VCaP (cell line): ENCODE measurements around the gene STON2.
"Not testable (repeated sequence)": the region's sequence is repeated elsewhere in the genome, so short reads cannot be mapped to it uniquely, and the experiment has no call there.

Source experiments
- H3K27ac ChIP-seq: fragments of 450-650 bp; 2 replicates; pipeline ENCODE4 v1.5.1; 2017
- TF ChIP-seq, protein P1 (sequence below): fragments of 450-650 bp; conservative IDR thresholded peaks from 2 replicates; pipeline ENCODE4 v1.5.1; 2017; ENCODE audit warnings: mild to moderate bottlenecking, moderate library complexity

Gene STON2

DNA sequence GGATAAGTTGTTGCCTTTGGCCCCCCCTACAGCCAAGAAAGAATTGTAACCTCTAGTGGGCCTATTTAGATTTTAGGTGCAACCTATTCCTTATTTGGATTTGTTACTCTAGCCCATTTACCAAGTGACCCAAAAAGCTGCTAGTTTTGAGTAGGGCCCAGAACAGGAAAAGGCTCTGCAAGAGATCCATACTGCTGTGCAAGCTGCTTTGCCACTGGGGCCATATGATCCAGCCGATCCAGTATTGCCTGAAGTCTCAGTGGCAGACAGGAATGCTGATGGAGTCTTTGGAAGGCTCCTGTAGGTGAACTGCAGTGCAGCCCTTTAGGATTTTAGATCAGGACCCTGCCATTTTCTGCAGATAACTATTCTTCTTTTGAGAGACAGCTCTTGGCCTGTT lies 166.5 kb downstream of the STON2 start:
- H3K27ac ChIP-seq = no peak overlapping the region
- TF ChIP-seq, protein P1, sequence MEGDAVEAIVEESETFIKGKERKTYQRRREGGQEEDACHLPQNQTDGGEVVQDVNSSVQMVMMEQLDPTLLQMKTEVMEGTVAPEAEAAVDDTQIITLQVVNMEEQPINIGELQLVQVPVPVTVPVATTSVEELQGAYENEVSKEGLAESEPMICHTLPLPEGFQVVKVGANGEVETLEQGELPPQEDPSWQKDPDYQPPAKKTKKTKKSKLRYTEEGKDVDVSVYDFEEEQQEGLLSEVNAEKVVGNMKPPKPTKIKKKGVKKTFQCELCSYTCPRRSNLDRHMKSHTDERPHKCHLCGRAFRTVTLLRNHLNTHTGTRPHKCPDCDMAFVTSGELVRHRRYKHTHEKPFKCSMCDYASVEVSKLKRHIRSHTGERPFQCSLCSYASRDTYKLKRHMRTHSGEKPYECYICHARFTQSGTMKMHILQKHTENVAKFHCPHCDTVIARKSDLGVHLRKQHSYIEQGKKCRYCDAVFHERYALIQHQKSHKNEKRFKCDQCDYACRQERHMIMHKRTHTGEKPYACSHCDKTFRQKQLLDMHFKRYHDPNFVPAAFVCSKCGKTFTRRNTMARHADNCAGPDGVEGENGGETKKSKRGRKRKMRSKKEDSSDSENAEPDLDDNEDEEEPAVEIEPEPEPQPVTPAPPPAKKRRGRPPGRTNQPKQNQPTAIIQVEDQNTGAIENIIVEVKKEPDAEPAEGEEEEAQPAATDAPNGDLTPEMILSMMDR = no peak

DNA sequence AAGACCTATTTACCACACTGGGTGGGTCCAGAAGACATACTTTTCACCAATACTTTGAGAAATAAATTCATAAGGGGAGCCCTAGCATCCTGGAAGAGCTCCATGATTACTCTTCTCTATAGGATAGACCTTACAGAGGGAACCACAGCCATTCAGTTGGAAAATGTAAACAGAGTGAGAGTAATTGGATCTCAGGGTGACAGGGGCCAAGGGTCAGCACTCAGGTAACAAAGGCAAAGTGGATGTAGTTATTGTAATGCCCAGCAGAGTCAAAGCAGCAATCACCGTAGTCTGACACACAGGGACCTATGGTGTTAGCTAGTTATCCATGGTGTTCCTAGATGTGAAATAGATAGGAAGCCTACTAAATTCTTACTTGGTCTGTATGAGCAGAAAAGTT lies 168.6 kb downstream of the STON2 start:
- TF ChIP-seq, protein P1 = no peak
- H3K27ac ChIP-seq = no peak overlapping the region

- no peak overlapping the region for H3K27ac ChIP-seq
- TF ChIP-seq, protein P1 = no peak
Measured at GRCh38 chr14:81224222-81224621, 175.9 kb downstream of the STON2 start.

DNA sequence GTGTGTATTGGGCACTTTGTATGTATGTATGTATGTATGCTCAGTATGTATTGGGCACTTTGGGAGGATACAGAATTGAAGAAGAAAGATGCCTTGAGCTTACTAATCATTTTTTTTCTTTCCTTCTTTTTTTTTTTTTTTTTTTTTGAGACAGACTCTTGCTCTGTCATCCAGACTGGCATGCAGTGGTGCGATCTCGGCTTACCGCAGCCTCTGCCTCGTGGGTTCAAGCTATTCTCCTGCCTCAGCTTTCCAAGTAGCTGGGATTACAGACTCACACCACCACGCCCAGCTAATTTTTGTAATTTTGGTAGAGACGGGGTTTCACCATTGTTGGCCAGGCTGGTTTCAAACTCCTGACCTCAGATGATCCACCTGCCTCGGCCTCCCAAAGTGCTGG lies 176.3 kb downstream of the STON2 start:
- not testable (repeated sequence) for H3K27ac ChIP-seq

DNA sequence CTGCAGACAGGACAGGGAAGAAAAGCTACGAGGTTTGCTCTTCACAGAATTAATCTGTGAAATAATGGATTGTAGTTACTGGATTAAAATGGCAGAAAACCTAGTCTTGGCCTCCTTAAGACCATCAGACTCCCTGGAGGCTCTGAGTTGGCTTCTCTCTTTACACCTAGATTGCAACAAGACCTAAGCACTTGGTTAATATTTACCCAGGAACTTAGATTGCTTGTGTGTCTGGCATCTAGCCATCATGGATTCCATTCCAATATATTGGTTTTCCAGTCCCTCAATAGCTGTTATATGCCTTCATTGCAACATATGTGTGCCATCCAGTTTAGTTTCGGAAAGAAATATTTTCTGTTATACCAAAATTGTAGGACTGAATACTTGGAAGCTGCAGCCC lies 177.4 kb downstream of the STON2 start:
- H3K27ac ChIP-seq = peak overlapping the region; percentile 96; the same call in 1 of the 2 replicates
- TF ChIP-seq, protein P1 = no peak

DNA sequence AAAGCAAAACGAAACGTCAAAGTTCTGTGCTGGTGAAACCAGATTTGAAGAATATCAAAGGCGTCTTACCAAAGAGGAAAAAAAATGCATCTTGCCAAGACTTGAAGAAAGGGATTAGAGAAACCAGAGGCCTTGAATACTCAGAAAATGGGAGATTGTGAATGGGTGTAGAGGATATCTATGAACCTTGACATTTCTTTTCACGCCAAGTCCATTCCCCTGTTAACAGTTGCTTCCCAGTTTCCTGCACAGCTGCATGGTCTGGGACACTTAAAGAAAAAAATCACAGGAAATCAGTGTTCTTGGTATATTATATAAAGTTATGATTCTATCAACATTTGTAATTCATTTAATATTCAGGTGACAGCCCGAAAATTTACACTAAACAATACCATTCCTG lies 178.0 kb downstream of the STON2 start:
- peak overlapping the region; percentile 96 for H3K27ac ChIP-seq
- TF ChIP-seq, protein P1 = no peak

DNA sequence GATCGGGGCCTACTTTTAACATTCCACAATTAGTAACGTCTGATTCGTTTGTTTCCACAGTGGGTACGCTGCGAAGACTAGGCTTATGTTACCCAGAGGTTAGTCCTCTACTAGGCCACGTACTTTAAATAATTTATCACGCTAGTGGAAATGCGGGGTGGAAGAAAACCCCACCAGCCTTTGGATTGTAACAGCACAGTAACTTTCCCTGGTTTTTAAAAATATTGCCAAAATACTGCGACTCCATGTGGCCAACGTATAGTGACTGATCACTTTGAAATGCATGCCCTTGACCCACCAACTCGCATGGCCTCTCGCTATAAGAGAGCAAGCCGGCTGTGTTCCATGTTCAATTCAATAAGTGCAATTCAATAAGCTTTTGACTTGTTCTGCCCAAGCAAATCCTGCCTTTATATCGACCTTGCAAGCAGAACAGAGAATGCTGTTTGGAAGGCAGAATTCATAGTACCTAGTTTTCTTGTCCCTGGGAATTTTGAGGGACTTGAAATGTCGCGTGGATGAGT lies 178.5 kb downstream of the STON2 start:
- peak overlapping the region; percentile 96 for H3K27ac ChIP-seq
- TF ChIP-seq, protein P1 = no peak

DNA sequence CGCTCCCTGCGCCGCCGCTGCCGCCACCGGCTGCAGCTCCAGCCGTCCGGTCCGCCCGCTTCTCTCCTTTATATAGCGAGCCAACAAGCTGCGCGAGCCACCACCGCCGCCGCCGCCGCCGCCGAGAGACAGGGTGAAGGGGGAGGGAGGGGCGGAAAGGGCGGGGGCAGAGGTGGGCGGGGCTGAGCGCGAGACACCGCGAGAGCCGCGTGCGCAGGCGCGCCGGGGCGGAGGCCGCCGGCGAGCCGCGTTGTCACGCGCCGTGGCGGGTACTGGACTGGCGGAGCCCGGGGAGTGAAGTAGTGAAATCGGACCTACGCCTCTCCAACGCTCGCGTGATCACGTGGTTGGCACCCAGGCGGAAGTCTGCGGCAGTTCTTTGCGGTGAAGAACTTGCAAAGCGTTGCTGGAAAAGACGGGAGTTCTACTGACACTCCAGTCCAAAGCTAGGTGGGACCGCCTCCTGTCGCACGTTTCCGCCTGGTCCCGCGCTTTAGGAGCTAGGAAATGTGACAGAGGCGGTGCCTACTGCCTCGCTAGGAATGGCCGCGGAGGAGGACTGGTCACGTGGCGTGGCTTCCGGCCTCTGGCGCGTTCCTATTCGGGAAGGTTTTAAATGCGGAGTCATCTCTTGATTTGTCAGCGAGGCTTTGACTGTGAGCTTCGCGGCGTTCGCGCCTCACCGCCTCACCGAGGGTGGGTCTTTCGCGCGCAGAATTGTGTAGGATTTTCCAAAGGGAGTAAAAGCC lies 179.1 kb downstream of the STON2 start, which contains the start of gene GTF2A1:
TSS of gene GTF2A1 (minus strand) at position 130 of the 749 bp plus-strand sequence. CDS start 441 bp downstream, outside the sequence.
- TF ChIP-seq, protein P1 = no peak
- peak within 1 kb of the TSS; percentile 96 for H3K27ac ChIP-seq
